Measurements from ENCODE around the gene SCG3.

The SCG3 gene

DNA sequence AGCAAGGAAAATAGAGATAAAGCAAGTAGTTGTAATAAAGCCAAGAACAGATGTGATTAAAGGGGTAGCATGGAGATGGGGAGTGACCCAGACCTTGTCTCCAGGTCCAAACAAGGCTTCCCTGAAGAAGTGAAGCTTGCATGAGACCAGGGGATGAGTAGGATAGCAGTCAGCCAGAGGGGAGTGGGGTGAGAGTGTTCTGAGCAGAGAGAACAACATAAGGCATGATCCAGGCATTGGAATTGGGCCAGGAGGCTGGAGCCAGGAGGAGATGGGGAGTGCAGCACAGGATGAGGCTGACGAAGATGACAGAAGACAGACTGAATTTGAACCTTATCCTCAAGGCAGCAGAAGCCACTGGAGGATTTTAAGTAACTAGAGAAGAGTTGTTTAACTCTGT, 77.3 kb downstream of the SCG3 start:
- DNase-seq (ENCODE audit: low read depth, low spot score), result peak; percentile 40

- DNase-seq (ENCODE audit: low read depth, low spot score), result peak; percentile 94
Measured at GRCh38 chr15:51759557-51760070, 78.3 kb downstream of the SCG3 start.

DNA sequence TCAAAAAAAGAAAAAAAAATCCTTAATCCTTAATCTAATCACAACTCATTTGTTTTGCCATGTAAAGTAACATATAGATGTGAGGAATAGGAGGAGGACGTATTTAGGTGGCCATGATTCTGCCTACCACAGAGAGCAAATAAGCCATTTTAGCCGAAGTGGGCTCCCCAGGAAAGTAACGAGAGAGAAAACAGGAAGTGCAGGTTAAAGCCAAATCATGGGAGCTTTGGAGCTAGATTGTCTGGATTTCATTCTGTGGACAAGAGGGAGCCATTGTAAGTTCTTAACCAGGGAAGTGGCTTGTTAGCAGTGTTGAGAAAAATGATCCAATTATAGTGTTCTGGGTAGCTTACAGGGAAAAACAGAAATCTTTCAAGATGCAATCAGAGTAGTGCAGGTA, 79.5 kb downstream of the SCG3 start:
- no peak for DNase-seq (ENCODE audit: low read depth, low spot score)

GRCh38 chr15:51765751-51766150, 84.4 kb downstream of the SCG3 start:
- no peak for DNase-seq (ENCODE audit: low read depth, low spot score)

GRCh38 chr15:51766341-51766740, 85.0 kb downstream of the SCG3 start:
- DNase-seq (ENCODE audit: low read depth, low spot score), result no peak

DNA sequence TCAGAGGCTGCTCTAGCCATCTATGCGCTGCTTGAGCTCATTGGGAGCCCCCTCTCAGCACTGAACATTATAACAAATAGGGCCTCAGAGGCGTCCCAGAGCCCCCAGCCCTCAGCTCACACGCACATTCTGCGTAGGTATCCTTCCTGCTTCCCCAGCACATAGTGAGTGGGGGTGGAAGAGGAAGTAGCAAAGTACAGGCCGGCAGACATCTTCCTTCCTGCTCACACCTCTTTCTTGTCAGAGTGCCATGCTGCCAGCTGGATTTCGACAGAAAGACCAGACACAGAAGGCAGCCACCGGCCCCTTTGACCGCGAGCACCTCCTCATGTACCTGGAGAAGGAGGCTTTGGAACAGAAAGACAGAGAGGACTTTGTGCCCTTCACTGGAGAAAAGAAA, 86.7 kb downstream of the SCG3 start:
- DNase-seq (ENCODE audit: low read depth, low spot score), result no peak
